DMS 273 (cell line): ENCODE measurements around the gene ZBTB43.

Source experiments
- DNase-seq: peaks from one replicate; lab custom pipeline; 2025; ENCODE audit not compliant: unreplicated experiment; lab: John Stamatoyannopoulos, UW

ZBTB43 gene

DNA sequence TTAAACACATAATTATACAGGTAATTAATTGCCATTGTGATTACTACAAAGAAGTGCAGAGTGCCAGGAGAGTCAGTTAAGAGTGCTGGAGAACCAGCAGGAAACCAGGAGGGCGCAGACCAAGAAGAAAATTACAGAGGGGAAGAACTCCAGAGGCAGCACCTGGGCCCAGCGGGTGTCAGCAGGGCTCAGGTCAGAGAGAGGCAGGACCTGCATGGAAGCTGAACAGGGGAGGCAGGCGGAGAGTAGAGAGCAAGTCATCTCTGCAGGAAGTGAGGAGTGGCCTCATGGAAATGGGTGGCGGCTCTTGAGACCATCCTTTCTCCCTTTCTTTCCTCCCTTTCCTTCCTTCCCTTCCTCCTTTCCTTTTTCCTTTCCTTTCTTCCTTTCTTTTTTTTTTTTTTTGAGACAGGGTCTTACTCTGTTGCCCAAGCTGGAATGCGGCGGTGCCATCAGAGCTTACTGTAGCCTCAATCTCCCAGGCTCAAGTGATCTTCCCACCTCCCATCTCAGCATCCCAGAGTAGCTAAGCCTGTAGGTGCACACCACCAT, 51.6 kb downstream of the ZBTB43 start:
- no peak for DNase-seq

DNA sequence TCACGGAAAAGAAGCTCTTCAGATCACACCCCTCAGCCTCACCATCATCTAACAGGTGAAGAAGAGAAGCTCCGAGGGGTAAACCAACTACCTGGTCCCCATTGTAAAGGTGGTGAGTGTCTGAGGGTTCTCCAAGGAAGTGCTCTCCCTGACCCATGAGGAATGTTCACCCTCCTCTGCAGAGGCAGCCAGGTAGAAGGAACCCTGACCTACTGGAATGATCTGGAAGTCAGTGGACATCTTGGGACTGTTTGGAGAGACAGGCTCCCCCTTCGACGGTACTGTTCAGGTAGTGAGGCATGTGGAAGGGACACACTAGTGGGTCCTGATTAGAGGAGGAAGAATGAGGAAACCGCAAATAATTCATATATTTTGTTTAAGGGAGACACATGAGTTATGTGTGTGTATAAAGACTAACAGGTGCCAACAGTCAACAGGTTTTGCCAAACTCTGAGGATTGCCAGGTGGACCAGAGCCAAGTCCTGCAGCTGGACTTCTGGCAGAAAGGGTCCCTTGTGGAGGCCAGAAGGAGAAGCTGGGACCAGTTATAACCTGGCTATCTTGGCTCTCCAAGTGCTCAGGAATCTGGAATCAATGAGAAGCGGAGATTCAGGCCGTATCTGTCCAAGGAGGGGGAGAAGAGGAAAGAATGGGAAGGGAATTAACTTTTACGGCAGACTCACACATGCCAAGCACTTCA, 52.6 kb downstream of the ZBTB43 start:
- DNase-seq = peak; percentile 74

DNA sequence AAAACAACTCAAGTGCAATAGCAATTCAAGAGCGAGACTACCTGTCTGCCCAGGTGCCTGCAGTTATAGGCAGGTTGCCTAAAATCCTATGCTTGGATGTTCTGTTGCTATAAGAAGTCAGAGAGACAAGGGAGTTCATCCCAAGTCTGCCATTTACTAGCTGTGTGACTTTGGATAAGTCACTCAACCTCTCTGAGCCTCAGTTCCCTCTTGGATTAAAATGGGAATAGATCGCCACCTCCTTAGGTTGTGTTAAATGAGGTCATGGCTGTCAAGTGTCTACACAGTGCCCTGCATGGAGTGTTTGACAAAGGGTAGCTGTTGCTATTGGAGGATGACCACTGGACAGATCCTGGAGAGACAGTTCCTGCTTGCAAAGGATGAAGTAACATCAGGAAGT, 54.3 kb downstream of the ZBTB43 start:
- no peak for DNase-seq

DNA sequence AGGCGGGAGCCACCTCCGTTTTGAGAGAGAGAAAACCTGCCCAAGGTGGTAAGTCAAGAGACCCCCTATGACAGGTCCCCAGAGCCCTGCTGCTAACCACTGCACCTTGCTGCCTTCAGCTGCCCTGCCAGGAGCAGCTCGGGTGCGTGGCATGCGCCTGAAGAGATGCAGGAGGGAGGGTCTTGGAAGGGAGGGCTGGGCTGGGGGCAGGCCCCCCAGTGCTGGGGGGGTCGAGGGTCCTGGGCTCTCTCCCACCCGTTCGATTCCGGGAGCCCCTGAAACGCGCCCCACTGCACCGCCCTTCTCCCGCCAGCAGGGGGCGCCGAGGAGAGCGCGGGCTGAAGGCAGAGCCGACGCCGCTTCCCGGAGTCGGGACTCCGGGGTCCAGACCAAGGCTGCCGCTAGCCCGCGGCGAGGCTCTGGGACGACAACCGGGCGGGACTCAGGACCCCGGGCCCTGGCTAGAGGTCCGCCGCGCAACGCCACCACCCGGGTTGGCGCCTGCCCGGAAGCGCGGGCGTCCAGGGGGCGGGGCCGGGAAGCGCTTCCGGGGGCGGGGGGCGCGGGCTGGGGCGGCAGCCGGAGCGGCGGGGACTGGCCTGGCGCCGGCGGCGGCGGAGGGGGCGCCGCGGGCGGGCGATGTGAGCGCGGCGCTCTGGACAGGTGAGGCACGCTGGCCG, 55.4 kb downstream of the ZBTB43 start, which contains the start of gene ZBTB34:
ZBTB34 (plus strand) TSS at position 563 of the 680 bp plus-strand sequence. CDS start 18,761 bp downstream, outside the sequence.
- peak; percentile 82 for DNase-seq

DNA sequence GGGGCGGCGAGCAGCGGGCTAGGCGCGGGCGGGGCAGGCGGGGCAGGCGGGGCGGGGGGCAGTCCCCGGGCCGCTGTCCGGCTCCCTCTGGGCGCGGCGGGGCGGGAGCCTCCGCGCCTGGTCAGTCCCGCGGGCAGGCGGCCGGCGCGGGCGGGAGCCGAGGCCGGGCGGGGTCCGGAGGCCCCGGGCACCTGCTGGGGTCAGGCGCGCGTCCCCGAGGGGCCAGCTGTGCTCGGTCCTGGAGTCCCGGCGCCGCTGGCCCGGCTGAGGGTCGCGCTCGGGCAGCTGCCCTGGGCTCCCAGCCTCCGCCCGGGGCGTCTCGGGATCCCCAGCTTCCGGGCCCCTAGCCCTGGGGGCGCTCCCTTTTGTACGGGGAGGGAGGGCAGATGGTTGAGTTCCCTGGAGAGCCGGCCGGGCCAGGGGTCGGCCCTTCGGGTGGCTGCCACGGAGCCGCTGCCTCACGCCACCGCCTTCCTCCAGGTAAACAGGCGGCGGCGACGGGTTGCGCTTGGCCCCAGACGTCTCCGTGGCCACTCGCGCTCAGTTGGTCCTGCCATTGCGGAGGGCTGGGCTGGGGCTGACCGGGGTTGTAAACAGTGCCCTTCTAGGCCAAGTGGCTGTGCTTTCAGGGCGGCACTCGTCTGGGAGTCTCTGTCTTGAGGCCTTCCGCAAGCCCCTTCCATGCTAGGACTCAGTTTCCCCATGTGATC, 56.1 kb downstream of the ZBTB43 start:
- DNase-seq = peak; percentile 39

DNA sequence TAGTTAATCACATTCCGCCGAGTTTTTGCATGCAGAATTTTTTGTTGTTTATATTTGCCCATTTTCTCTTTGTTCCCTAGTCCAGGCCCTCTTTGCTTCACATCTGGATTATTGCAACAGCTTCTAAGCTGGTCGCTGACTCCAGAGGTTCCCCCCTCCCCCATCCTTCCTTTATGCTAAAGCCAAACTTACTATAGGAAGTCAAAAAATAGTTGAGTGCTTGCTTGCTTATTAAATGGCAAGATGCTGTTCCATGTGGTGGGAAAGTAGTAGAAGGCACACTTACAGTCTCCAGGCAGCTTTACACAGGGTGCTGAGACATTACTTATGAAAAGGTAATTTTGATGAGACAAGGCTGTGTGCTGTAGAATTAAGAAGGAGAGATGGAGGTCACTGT, 56.9 kb downstream of the ZBTB43 start:
- no peak for DNase-seq

DNA sequence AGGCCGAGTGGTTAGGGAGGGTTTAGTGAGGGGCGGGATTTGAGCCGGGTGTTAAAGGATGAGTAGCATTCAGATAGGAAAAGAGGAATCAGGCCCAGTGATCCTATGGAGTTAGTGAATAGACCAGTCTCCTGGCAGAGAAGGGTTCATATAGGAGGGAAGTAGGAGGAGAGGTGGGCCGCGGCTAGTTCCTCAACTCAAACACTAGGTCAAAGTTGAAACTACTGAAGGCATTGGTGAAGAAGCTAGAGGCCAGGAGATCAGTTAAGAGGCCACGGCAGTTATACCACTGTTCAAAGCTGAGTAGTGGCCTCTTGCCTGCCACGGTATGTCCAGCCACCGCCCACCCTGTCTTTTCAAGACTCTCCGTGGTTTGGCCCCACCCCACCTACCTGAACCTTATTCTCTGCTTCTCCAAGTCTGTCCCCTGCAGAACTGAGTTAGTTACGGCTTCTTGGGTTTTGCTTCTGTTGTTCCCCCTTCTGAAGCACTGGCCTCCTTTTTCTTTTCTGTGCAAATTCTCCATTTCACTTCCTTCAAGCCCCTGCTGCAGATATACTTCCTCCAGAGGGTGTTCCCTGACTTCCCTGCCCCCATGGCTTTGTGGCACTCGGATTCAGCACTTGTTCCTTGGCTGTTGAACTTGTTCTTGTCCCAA, 57.4 kb downstream of the ZBTB43 start:
- DNase-seq = no peak

DNA sequence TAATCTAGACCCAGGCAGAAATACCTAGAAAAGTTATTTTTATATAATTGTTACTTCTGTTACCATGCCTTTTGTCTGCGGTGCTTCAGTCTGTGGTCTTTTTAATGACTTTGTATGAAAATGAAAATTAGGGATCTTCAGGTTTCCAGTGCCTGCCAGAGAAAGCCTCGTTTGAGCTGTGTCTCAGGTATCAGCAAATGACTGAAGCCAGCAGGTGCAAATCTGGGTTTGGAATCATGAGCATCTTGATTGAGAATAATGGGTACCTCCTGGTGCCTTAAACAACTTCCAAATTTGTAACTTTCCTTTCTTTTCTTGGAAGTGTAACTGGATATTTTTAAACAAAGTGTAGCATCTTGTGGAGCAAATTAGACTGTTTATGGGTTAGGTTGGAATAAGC, 59.9 kb downstream of the ZBTB43 start:
- no peak for DNase-seq

DNA sequence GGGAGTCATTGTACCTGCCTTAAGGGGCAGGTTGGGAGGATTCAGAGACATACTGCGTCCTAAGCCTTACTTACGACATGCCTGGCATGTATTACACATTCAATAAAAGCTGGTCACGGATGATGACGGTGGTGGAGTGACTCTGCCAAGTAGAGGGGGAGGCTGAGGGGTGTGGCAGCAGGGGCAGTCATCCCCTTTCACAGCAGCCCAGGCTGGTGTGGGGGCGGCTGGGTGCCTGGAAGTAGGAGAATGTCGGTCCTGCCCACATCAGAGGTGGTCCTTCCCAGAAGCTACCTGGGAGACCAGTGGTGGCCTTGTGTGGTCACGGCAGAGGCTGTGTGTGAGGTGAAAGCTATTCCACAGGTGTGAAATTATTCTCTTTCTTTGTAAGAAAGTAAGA, 64.5 kb downstream of the ZBTB43 start:
- DNase-seq = no peak

DNA sequence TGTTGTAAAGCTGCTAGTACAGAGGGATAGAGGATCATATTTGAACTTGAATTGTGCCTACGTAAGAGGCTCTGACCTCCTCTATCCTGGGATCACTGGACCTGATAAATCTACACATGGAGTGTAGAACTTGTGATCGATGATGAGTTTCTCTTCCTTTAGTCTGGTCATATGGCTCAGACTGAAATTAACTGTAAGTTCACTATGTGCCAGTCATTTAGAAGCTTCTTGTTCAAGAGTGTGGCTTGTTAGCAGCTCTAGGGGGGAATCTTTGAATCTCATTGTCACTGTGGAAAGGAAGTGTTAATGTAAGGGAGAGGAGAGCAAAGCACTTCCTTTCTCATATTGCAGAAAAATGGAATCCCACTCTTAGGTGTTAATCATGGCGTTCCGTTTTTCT, 67.7 kb downstream of the ZBTB43 start:
- no peak for DNase-seq

DNA sequence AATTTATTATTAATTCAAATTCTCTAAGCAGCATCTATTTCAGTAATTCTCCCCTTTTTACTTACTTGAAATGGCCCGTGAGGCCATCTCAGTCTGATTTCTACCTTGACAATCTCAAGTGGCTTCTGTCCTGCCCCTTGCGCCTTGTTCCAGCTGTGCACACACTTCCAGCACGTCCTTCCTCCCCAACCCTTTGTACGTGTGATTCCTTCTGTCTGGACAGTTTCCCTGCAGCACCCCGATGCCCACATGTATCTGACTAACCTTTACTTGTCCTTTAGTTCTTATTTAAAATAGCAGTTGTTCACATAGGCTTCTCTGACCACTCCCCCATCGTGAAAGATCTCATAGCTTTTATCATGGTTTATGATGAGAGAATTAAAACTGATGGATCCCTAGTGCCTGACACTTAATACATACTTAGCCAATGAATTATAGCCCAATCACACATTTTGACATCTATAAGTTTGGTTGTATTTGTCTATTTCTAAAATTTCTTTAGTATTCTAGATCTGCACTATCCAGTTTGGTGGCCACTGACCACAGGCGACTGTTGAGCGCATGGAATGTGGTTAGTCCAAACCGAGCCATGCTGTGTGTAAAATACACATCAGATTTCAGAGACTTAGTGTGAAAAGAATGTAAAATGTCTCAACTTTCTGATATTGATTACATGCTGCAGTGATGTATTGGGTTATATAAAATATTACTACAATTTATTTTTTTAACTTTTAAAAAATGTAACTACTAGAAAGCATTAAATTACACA, 69.9 kb downstream of the ZBTB43 start:
- no peak for DNase-seq

DNA sequence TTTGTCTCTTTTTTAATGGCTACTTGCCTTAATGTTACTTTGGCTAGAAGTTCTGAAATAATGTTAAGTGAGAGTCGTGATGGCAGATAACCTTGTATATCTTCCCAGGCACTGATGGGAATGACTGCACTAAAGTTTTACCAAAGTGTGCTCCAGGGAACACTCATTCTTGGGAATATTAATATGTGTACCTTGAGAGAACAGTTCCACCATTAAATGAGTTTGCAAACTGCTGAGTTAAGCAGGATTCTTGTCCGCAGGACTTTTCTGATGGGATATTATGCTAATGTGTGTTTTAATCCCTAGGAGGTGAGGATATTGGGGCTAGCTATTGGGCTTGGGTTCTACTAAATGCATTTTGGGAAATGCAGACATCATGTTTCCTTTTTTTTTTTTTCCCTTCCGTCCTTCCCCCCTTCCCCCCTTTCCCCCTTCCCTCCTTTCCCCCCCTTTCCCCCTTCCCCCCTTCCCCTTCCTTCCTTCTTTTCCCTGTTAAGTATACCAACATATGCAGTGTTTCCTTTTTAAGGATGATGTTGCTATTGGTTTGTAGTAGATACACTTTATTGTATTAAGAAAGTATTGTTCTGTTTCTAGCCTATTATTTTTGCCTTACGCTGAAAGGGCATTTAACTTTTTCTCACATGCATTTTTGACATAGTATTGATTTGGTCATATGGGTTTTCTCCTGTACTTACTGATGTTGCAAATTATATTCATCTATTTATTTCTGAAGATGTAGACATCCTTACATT, 71.1 kb downstream of the ZBTB43 start:
- DNase-seq = no peak

DNA sequence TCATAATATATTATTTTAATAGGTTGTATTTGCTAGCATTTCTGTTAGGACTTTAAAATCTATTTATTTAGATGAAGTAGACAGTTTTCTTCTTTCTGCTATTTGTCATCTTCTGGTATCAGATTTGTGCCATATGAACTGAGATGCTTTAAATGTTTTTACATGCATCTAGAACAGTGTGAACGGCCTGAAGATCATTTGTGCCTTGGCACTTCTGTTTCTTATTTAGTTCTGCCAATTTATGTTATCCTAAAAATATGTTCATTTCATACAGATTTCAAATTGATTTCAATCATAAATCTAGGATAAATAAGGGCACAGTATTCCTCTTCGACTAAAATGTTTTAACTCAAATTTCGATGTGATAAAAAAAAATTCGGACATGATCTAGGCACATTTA, 71.7 kb downstream of the ZBTB43 start:
- DNase-seq = no peak

DNA sequence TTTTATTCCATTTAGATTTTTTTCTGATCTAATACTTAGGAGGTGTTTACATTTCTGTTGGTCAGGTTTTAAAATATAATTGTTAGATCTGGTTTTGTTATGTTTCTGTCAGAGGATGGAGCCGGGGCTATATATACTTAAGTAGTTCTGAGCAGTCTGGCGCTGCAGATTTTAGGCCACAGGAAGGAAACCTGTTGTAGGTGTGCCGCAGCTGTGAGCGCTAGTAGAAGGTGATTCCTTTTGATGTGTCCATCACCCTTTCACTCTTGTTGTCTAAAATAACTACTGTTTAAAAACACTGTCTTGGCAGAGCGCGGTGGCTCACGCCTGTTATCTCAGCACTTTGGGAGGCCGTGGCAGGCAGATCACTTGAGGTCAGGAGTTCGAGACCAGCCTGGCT, 72.6 kb downstream of the ZBTB43 start:
- DNase-seq = no peak

DNA sequence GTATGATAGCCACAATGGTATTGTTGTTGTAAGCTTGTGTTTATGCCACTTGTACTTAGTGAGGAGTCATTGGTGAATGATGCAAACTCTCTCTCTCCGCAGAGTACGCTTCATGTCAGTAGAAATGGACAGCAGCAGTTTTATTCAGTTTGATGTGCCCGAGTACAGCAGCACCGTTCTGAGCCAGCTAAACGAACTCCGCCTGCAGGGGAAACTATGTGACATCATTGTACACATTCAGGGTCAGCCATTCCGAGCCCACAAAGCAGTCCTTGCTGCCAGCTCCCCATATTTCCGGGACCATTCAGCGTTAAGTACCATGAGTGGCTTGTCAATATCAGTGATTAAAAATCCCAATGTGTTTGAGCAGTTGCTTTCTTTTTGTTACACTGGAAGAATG, 74.4 kb downstream of the ZBTB43 start:
- DNase-seq = no peak

DNA sequence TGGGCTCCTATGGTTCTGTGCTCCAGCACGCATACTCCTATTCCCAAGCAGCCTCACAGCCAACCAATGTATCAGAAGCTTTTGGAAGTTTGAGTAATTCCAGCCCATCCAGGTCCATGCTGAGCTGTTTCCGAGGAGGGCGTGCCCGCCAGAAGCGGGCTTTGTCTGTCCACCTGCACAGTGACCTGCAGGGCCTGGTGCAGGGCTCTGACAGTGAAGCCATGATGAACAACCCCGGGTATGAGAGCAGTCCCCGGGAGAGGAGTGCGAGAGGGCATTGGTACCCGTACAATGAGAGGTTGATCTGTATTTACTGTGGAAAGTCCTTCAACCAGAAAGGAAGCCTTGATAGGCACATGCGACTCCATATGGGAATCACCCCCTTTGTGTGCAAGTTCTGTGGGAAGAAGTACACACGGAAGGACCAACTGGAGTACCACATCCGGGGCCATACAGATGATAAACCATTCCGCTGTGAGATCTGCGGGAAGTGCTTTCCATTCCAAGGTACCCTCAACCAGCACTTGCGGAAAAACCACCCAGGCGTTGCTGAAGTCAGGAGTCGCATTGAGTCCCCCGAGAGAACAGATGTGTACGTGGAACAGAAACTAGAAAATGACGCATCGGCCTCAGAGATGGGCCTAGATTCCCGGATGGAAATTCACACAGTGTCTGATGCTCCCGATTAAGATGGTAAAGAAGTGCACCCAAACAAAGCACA, 75.5 kb downstream of the ZBTB43 start:
- no peak for DNase-seq

DNA sequence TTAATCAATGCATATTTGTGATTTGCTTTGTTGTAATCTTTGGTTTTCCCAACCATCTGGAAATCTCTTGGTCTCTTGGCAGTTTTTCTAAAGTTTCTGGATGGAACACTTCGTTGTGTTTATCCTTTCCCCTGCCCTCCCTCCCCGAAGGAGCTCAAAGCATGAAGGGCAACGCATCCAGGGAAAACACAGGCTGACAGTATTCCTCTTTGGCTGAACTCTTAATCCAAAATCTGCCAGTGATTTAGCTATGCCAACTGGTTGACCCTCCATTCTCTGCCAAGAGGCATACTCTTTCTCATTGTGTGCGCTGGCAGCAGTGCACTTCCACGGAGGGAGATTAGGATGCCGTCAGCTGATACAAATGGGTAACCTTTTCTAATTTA, 76.1 kb downstream of the ZBTB43 start:
- no peak for DNase-seq

DNA sequence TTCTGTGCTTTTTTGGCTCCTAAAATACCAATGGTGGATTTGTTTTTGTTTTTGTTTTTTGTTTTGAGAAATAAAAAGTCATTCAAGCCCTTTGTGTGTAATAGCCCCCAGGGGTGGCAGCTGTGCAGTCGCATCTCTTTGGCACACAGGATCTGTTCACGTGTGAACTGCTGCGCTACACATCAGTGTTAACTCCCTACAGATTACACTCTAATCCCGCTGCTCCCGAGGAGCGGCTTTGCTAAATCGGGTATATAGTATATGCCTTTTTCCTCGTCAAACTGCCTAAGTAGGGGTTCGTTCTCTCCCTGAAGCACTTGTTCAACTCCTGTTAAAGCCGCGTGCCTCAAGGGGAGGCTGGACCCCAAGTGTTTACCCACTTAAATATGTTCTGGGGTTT, 77.9 kb downstream of the ZBTB43 start:
- DNase-seq = no peak

DNA sequence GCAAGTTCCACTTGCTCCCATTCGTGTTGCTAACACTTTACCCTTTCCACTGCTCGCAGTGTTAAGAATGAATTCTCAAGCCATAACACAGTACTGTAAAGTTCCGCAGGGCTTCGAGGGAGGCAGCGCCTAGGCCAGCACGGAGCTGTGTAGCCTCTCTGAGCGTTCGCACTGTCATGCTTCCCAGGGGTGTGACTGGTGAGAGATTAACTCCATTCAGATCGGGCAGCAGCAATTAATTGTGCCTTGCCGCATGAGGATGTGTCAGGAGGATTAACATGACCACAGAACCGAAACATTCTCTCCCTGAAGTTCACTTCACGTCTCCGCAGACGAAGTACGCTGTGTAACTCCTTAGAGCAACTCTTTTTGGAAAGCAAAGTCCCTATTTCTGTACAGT, 78.8 kb downstream of the ZBTB43 start:
- no peak for DNase-seq
